ENCODE measurements around the gene DRC1.

DNA sequence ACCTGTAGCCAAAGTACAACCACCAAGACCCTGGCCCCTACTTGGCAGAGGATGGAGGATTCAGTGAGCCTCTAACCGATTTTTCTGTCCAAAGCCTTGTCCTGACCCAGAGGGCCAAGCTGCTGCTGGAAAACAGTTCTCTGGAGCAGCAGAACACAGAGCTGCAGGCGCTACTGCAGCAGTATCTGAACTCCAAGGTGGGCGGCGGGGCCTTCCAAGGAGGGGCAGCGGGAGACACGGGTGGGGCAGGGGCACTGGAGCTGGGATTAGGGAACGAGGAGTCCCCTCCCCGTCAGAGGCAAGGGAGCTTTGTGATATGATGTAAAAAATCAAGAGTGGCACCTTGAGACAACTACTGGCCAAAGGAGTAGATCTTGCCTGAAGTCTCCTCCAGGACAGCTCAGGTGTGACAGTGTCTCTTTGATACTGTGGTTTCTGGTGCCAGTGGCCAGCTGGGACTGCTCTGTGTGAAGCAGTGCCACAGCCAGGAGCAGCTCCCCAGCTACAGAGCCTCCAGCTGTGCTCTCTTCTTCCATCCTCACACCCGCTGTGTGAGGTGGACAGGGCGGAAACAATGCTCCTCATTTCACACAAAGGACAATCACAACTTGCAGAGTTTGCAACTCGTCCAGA is 53.4 kb downstream of the DRC1 start:
- no peak for TF ChIP-seq REST (IDR thresholded peaks at IDR 0.05; ENCODE audit: low read depth, low read length)
- TF ChIP-seq, protein P1, sequence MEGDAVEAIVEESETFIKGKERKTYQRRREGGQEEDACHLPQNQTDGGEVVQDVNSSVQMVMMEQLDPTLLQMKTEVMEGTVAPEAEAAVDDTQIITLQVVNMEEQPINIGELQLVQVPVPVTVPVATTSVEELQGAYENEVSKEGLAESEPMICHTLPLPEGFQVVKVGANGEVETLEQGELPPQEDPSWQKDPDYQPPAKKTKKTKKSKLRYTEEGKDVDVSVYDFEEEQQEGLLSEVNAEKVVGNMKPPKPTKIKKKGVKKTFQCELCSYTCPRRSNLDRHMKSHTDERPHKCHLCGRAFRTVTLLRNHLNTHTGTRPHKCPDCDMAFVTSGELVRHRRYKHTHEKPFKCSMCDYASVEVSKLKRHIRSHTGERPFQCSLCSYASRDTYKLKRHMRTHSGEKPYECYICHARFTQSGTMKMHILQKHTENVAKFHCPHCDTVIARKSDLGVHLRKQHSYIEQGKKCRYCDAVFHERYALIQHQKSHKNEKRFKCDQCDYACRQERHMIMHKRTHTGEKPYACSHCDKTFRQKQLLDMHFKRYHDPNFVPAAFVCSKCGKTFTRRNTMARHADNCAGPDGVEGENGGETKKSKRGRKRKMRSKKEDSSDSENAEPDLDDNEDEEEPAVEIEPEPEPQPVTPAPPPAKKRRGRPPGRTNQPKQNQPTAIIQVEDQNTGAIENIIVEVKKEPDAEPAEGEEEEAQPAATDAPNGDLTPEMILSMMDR (IDR thresholded peaks at IDR 0.05): no peak
- no peak for TF ChIP-seq MAX (IDR thresholded peaks at IDR 0.05; ENCODE audit: low read depth)
- no peak for TF ChIP-seq TAF1 (IDR thresholded peaks at IDR 0.05; ENCODE audit: borderline replicate concordance, low read depth, low read length)
- TF ChIP-seq RAD21 (IDR thresholded peaks at IDR 0.05; ENCODE audit: low read length): no peak

Measured in SK-N-SH (cell line).